GM23248 (cell line): ENCODE data around the gene STAM2.

Source experiments
- EZH2 ChIP-seq: fragments of 200-600 bp; sonication (generic); IDR thresholded peaks from 2 replicates; pipeline ENCODE4 v1.6.1; 2018; ENCODE audit warnings: antibody characterized with exemption, mild to moderate bottlenecking; ENCODE audit not compliant: insufficient read depth, poor library complexity, severe bottlenecking
- EZH2phosphoT487 ChIP-seq: fragments of 200-600 bp; sonication (generic); IDR thresholded peaks from 2 replicates; pipeline ENCODE4 v1.6.1; 2018; ENCODE audit warnings: antibody characterized with exemption, moderate library complexity, mild to moderate bottlenecking, low read depth; ENCODE audit not compliant: insufficient read depth

DNA sequence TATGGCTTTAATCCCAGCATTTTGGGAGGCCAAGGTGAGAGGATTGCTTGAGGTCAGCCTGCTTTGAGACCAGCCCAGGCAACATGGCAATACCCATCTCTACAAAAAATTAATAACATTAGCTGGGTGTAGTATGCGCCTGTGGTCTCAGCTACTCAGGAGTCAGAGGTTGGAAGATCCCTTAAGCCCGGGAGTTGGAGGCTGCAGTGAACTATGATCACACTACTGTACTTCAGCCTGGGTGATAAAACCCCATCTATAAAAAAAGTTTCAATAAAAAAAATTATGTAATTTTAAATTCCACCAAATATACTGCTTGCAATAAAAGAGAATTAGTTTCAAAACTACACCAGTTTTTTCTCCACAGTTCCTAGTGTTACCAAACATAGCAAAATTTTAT is 53.4 kb downstream of the STAM2 start:
- TF ChIP-seq EZH2 (no peak), EZH2phosphoT487 (no peak)
